Upper lobe of left lung (tissue), 4 donors: Measurements from ENCODE around the gene BHMT.
"Not testable (repeated sequence)": the region's sequence is repeated elsewhere in the genome, so short reads cannot be mapped to it uniquely, and the experiment has no call there.

ENCODE experiments used
- CTCF ChIP-seq, 6 experiments: fragments of 450-650 bp in 4 of 6; fragments of 200-600 bp in 2 of 6; sonication (generic) in 2 of 6; IDR thresholded peaks; one replicate each; pipeline ENCODE4 v1.5.1; 2016 to 2019; ENCODE audit warnings: antibody characterized with exemption in 6 of 6
- POLR2A ChIP-seq, 4 donors: fragments of 450-650 bp; IDR thresholded peaks; one replicate each; pipeline ENCODE4 v1.5.1; 2016 to 2017; ENCODE audit warnings: antibody characterized with exemption in 4 of 4, mild to moderate bottlenecking in 2 of 4

DNA sequence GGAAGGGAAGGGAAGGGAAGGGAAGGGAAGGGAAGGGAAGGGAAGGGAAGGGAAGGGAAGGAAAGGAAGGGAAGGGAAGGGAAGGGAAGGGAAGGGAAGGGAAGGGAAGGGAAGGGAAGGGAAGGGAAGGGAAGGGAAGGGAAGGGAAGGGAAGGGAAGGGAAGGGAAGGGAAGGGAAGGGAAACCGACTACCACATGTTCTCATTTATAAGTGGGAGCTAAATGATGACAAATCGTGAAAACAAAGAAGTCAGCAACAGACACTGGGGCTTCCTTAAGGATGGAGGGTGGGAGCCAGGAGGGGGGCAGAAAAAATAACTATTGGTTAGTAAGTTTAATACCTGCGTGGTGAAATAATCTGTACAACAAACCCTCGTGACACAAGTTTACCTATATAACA, 68.8 kb downstream of the BHMT start:
- not testable (repeated sequence) for TF ChIP-seq POLR2A, CTCF (IDR thresholded peaks at IDR 0.05)
